Neural progenitor cell (in vitro differentiated cells): ENCODE data around the gene LRRC10. TPM values are rescaled to one million over a fixed set of nuclear protein-coding genes. Genes with fewer than 3 reads are reported as not detected.

Experiments used
- DNase-seq: peaks from one replicate; pipeline ENCODE4 v3.0.0-alpha.2; 2016; ENCODE audit warnings: low spot score
- H2AFZ ChIP-seq: fragments of 200-600 bp; sonication (generic); replicated peaks from 2 replicates; pipeline ENCODE4 v1.6.1; 2016; ENCODE audit warnings: antibody characterized with exemption
- H3F3A ChIP-seq: fragments of 200-600 bp; sonication (generic); 2 replicates; pipeline ENCODE4 v1.6.1; 2016; ENCODE audit warnings: antibody characterized with exemption, low read depth
- H3K27ac ChIP-seq: fragments of 200-600 bp; sonication (generic); 2 replicates; pipeline ENCODE4 v1.5.1; 2016; ENCODE audit warnings: mild to moderate bottlenecking
- H3K27me3 ChIP-seq: fragments of 200-600 bp; sonication (generic); 2 replicates; pipeline ENCODE4 v1.6.1; 2016; ENCODE audit warnings: mild to moderate bottlenecking, moderate library complexity
- H3K36me3 ChIP-seq: fragments of 200-600 bp; sonication (generic); 2 replicates; pipeline ENCODE4 v1.5.1; 2016
- H3K4me1 ChIP-seq: fragments of 200-600 bp; sonication (generic); 2 replicates; pipeline ENCODE4 v1.6.1; 2016; ENCODE audit warnings: mixed run types
- H3K4me2 ChIP-seq: fragments of 200-600 bp; sonication (generic); 2 replicates; pipeline ENCODE4 v1.6.1; 2016
- H3K4me3 ChIP-seq: fragments of 200-600 bp; sonication (generic); 2 replicates; pipeline ENCODE4 v1.5.1; 2016
- H3K79me2 ChIP-seq: fragments of 200-600 bp; sonication (generic); 2 replicates; pipeline ENCODE4 v1.6.1; 2016; ENCODE audit warnings: low read depth
- H3K9ac ChIP-seq: fragments of 200-600 bp; sonication (generic); 2 replicates; pipeline ENCODE4 v1.6.1; 2016
- H3K9me3 ChIP-seq: fragments of 200-600 bp; sonication (generic); 2 replicates; pipeline ENCODE4 v1.5.1; 2016; ENCODE audit warnings: low read depth
- H4K20me1 ChIP-seq: fragments of 200-600 bp; sonication (generic); 2 replicates; pipeline ENCODE4 v1.6.1; 2016; ENCODE audit warnings: low read depth
- H3K27ac Mint-ChIP-seq: 3 replicates; pipeline ENCODE4 v1.8.0; 2021; ENCODE audit warnings: mixed read lengths
- H3K27me3 Mint-ChIP-seq: 2 replicates; pipeline ENCODE4 v1.8.0; 2022; ENCODE audit warnings: low read depth, mild to moderate bottlenecking, inconsistent platforms, moderate library complexity, mixed read lengths; ENCODE audit not compliant: insufficient read depth
- H3K36me3 Mint-ChIP-seq: 3 replicates; pipeline ENCODE4 v1.8.0; 2021; ENCODE audit warnings: mixed read lengths
- H3K4me1 Mint-ChIP-seq: 3 replicates; pipeline ENCODE4 v1.8.0; 2021; ENCODE audit warnings: mixed read lengths
- H3K4me3 Mint-ChIP-seq: 3 replicates; pipeline ENCODE4 v1.8.0; 2021; ENCODE audit warnings: mild to moderate bottlenecking, moderate library complexity, mixed read lengths
- H3K9me3 Mint-ChIP-seq: 3 replicates; pipeline ENCODE4 v1.8.0; 2020; ENCODE audit warnings: mixed read lengths
- EZH2 ChIP-seq: fragments of 200-600 bp; sonication (generic); IDR thresholded peaks from 2 replicates; pipeline ENCODE4 v1.6.1; 2017; ENCODE audit warnings: antibody characterized with exemption, mild to moderate bottlenecking, moderate library complexity
- EZH2phosphoT487 ChIP-seq: fragments of 200-600 bp; sonication (generic); IDR thresholded peaks from 2 replicates; pipeline ENCODE4 v1.6.1; 2017; ENCODE audit warnings: antibody characterized with exemption
- total RNA-seq: library from RNA; depleted of rRNA; stranded (reverse); fragments of >200 nt; gene quantifications from 2 replicates; pipeline ENCODE4 v1.2.3, GENCODE V29; 2015; ENCODE audit warnings: low replicate concordance
- TF ChIP-seq, protein P1 (sequence below): fragments of 200-600 bp; sonication (generic); IDR thresholded peaks from 2 replicates; pipeline ENCODE4 v1.5.1; 2017; ENCODE audit warnings: antibody characterized with exemption, mild to moderate bottlenecking

LRRC10 gene, protein sequence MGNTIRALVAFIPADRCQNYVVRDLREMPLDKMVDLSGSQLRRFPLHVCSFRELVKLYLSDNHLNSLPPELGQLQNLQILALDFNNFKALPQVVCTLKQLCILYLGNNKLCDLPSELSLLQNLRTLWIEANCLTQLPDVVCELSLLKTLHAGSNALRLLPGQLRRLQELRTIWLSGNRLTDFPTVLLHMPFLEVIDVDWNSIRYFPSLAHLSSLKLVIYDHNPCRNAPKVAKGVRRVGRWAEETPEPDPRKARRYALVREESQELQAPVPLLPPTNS
- not detected in 2 replicates for total RNA-seq

DNA sequence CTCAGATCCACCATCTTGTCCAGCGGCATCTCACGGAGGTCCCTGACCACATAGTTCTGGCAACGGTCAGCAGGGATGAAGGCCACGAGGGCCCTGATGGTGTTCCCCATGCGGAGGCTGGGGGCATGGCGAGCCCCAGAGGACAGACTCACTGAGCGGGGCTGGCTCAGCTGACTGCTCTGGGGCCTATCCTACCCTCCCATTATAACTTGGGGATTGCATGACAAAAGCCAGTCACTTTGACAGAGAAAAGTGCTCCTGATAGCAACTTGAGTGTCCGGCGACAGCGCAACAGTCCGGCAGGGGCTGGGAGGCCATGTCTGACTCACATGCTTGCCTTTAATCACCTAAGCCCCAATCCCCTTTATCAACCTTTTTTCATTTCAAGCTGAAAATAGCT, at the start of gene LRRC10:
LRRC10 (minus strand) TSS at position 179 of the 400 bp plus-strand sequence; CDS start at position 110, 69 bp downstream.
- Histone ChIP-seq H3K4me1 (no peaks in the 10 kb centered on the region), H3K4me3 (no peak within 1 kb of the TSS), H3K4me2 (no peak within 1 kb of the TSS), H4K20me1 (no peaks in the 10 kb centered on the region), H3K9ac (no peak within 1 kb of the TSS), H3K27ac (no peak within 1 kb of the TSS), H2AFZ (peak within 1 kb of the TSS; percentile 28), H3K27me3 (no peaks in the 10 kb centered on the region), H3K36me3 (no peaks in the 10 kb centered on the region), H3F3A (no peaks in the 10 kb centered on the region), H3K9me3 (no peaks in the 10 kb centered on the region), H3K79me2 (no peaks in the 10 kb centered on the region)
- Mint-ChIP-seq H3K4me3 (no peak within 1 kb of the TSS), H3K36me3 (no peaks in the 10 kb centered on the region), H3K27ac (no peak within 1 kb of the TSS), H3K9me3 (peaks cover 3% of the 10 kb centered on the region), H3K4me1 (no peaks in the 10 kb centered on the region), H3K27me3 (peaks cover 4% of the 10 kb centered on the region)
- TF ChIP-seq, protein P1, sequence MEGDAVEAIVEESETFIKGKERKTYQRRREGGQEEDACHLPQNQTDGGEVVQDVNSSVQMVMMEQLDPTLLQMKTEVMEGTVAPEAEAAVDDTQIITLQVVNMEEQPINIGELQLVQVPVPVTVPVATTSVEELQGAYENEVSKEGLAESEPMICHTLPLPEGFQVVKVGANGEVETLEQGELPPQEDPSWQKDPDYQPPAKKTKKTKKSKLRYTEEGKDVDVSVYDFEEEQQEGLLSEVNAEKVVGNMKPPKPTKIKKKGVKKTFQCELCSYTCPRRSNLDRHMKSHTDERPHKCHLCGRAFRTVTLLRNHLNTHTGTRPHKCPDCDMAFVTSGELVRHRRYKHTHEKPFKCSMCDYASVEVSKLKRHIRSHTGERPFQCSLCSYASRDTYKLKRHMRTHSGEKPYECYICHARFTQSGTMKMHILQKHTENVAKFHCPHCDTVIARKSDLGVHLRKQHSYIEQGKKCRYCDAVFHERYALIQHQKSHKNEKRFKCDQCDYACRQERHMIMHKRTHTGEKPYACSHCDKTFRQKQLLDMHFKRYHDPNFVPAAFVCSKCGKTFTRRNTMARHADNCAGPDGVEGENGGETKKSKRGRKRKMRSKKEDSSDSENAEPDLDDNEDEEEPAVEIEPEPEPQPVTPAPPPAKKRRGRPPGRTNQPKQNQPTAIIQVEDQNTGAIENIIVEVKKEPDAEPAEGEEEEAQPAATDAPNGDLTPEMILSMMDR: no peak
- no peak for TF ChIP-seq EZH2phosphoT487
- no peak for TF ChIP-seq EZH2
- DNase-seq: no peak

DNA sequence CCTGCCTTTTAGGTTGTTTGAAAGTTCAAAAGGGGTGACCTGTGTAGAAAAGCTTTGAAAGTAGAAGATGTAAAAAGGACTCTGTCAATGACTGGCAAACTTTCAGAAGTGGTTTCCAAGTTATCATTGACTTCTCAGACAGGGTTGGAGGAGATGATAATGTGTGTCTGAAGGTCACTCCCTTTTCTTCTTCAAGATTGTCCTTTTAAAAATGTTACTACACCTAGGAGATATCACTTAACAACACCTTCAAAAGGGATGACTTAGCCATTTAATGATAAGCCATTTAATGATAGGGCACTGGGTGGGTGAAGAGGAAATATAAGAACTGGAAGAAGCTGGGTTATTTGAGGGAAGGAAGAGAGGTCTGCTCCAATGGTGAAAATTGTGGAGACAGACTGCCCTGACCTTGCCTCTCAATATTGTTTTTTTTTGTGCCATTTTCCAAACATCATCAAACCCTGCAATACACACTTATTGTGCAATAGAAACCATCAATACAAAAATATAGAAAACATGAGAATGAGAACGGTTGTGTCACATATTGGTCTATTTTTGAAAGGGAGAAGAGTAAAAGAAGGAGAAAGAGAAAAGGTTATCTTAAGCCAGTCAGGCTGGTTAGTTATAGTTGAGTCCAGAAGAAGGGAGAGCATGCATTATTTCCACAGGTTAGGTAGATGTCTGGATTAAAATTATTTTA, 49.6 kb upstream of the LRRC10 start:
- Mint-ChIP-seq H3K9me3 (no peaks in the 10 kb centered on the region), H3K36me3 (no peaks in the 10 kb centered on the region), H3K27ac (no peak overlapping the region), H3K27me3 (no peaks in the 10 kb centered on the region), H3K4me1 (peaks cover 32% of the 10 kb centered on the region), H3K4me3 (no peak overlapping the region)
- peaks cover 12% of the 10 kb centered on the region for H3K4me1 ChIP-seq
- no peaks in the 10 kb centered on the region for H4K20me1 ChIP-seq
- no peak overlapping the region for H2AFZ ChIP-seq
- H3F3A ChIP-seq: no peaks in the 10 kb centered on the region
- TF ChIP-seq EZH2: no peak
- no peak for TF ChIP-seq EZH2phosphoT487
- TF ChIP-seq, protein P1: no peak
- H3K79me2 ChIP-seq: no peaks in the 10 kb centered on the region
- no peak overlapping the region for H3K9ac ChIP-seq
- no peak overlapping the region for H3K27ac ChIP-seq
- no peaks in the 10 kb centered on the region for H3K27me3 ChIP-seq
- H3K36me3 ChIP-seq: no peaks in the 10 kb centered on the region
- no peak overlapping the region for H3K4me3 ChIP-seq
- no peaks in the 10 kb centered on the region for H3K9me3 ChIP-seq
- no peak for DNase-seq
- no peak overlapping the region for H3K4me2 ChIP-seq

DNA sequence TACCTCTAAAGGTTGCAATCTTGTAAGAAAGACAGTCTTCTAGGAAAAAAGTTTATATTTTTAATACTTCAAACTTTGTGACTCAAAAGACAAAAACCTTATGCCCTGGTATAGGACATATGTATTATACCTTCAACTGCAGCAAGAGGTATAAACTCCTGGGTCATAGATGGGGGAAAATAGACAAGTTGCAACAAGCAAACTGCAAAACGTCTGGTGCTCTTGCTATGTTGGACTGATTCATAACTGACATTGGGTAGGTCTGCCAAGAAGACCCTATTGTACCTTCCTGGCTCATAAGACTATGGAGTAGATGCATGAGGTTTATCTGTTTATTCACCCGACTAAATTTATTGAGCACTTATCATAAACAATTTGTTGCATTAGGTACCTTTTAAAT, 47.5 kb upstream of the LRRC10 start:
- Mint-ChIP-seq H3K9me3 (no peaks in the 10 kb centered on the region), H3K27me3 (no peaks in the 10 kb centered on the region), H3K27ac (no peak overlapping the region), H3K4me3 (no peak overlapping the region), H3K4me1 (peaks cover 23% of the 10 kb centered on the region), H3K36me3 (no peaks in the 10 kb centered on the region)
- no peaks in the 10 kb centered on the region for H3K79me2 ChIP-seq
- no peak overlapping the region for H3K9ac ChIP-seq
- no peaks in the 10 kb centered on the region for H4K20me1 ChIP-seq
- H3K4me1 ChIP-seq: no peaks in the 10 kb centered on the region
- H3F3A ChIP-seq: no peaks in the 10 kb centered on the region
- TF ChIP-seq EZH2phosphoT487 (no peak), EZH2 (no peak)
- TF ChIP-seq, protein P1: no peak
- H3K4me2 ChIP-seq: no peak overlapping the region
- no peak for DNase-seq
- H3K9me3 ChIP-seq: no peaks in the 10 kb centered on the region
- H3K27ac ChIP-seq: no peak overlapping the region
- H3K27me3 ChIP-seq: no peaks in the 10 kb centered on the region
- no peak overlapping the region for H3K4me3 ChIP-seq
- no peak overlapping the region for H2AFZ ChIP-seq
- H3K36me3 ChIP-seq: no peaks in the 10 kb centered on the region
